ENCODE data around the gene TENM4. TPM values are rescaled to one million over a fixed set of nuclear protein-coding genes. Genes with fewer than 3 reads are reported as not detected.
"Not testable (repeated sequence)": the region's sequence is repeated elsewhere in the genome, so short reads cannot be mapped to it uniquely, and the experiment has no call there.

Gene TENM4
- total RNA-seq, 1 donor: 10.4 TPM

GRCh38 chr11:78981153-78981552 lies 459.7 kb downstream of the TENM4 start:
- DNase-seq (ENCODE audit: low read depth): no peak
- H3K4me3 ChIP-seq (ENCODE audit: low read depth, low read length): no peak overlapping the region
- no peak for TF ChIP-seq CTCF (IDR thresholded peaks at IDR 0.05; ENCODE audit: insufficient read depth, low read depth, low read length)

GRCh38 chr11:78978831-78979230 lies 462.0 kb downstream of the TENM4 start:
- no peak for DNase-seq (ENCODE audit: low read depth)
- TF ChIP-seq CTCF (IDR thresholded peaks at IDR 0.05; ENCODE audit: insufficient read depth, low read depth, low read length): no peak
- no peak overlapping the region for H3K4me3 ChIP-seq (ENCODE audit: low read depth, low read length)

GRCh38 chr11:78977848-78978247 lies 463.0 kb downstream of the TENM4 start:
- H3K4me3 ChIP-seq (ENCODE audit: low read depth, low read length): not testable (repeated sequence)

GRCh38 chr11:78977009-78977408 lies 463.8 kb downstream of the TENM4 start:
- no peak overlapping the region for H3K4me3 ChIP-seq (ENCODE audit: low read depth, low read length)
- DNase-seq (ENCODE audit: low read depth): no peak
- no peak for TF ChIP-seq CTCF (IDR thresholded peaks at IDR 0.05; ENCODE audit: insufficient read depth, low read depth, low read length)

More at GRCh38 chr11:78977848-78978247, 463.0 kb downstream of the TENM4 start:
- not testable (repeated sequence) for DNase-seq (ENCODE audit: low read depth)

GRCh38 chr11:78975081-78975480 lies 465.7 kb downstream of the TENM4 start:
- no peak for DNase-seq (ENCODE audit: low read depth)
- TF ChIP-seq CTCF (IDR thresholded peaks at IDR 0.05; ENCODE audit: insufficient read depth, low read depth, low read length): no peak
- H3K4me3 ChIP-seq (ENCODE audit: low read depth, low read length): no peak overlapping the region

- no peak overlapping the region for H3K4me3 ChIP-seq (ENCODE audit: low read depth, low read length)
- no peak for DNase-seq (ENCODE audit: low read depth)
- TF ChIP-seq CTCF (IDR thresholded peaks at IDR 0.05; ENCODE audit: insufficient read depth, low read depth, low read length): no peak
Observed at GRCh38 chr11:78973876-78974275, 467.0 kb downstream of the TENM4 start.

GRCh38 chr11:78972590-78972989 lies 468.2 kb downstream of the TENM4 start:
- H3K4me3 ChIP-seq (ENCODE audit: low read depth, low read length): no peak overlapping the region
- DNase-seq (ENCODE audit: low read depth): no peak
- no peak for TF ChIP-seq CTCF (IDR thresholded peaks at IDR 0.05; ENCODE audit: insufficient read depth, low read depth, low read length)
